ENCODE measurements around the gene CCDC3.

CCDC3 gene

GRCh38 chr10:12950583-12951128 lies 50.9 kb downstream of the CCDC3 start:
- no peaks in the 10 kb centered on the region for H3K36me3 ChIP-seq (ENCODE audit: control insufficient read depth, insufficient read depth, low read length)
- TF ChIP-seq CTCF (IDR thresholded peaks at IDR 0.05; ENCODE audit: insufficient read depth, low read length, poor library complexity, severe bottlenecking) = no peak
- H3K27me3 ChIP-seq (replicated peaks; ENCODE audit: control insufficient read depth, insufficient read depth, low read length) = no peaks in the 10 kb centered on the region
- no peak overlapping the region for H3K4me3 ChIP-seq (replicated peaks; ENCODE audit: low read depth, low read length)
- no peak for DNase-seq (ENCODE audit: extremely low read depth, insufficient read length)

GRCh38 chr10:12949248-12949647 lies 52.3 kb downstream of the CCDC3 start:
- no peak for TF ChIP-seq CTCF (IDR thresholded peaks at IDR 0.05; ENCODE audit: insufficient read depth, low read length, poor library complexity, severe bottlenecking)
- no peak overlapping the region for H3K4me3 ChIP-seq (replicated peaks; ENCODE audit: low read depth, low read length)
- H3K27me3 ChIP-seq (replicated peaks; ENCODE audit: control insufficient read depth, insufficient read depth, low read length) = no peaks in the 10 kb centered on the region
- no peaks in the 10 kb centered on the region for H3K36me3 ChIP-seq (ENCODE audit: control insufficient read depth, insufficient read depth, low read length)
- no peak for DNase-seq (ENCODE audit: extremely low read depth, insufficient read length)

GRCh38 chr10:12947741-12948140 lies 53.8 kb downstream of the CCDC3 start:
- TF ChIP-seq CTCF (IDR thresholded peaks at IDR 0.05; ENCODE audit: insufficient read depth, low read length, poor library complexity, severe bottlenecking) = no peak
- Histone ChIP-seq H3K4me3 (replicated peaks; ENCODE audit: low read depth, low read length) (no peak overlapping the region), H3K27me3 (replicated peaks; ENCODE audit: control insufficient read depth, insufficient read depth, low read length) (no peaks in the 10 kb centered on the region), H3K36me3 (ENCODE audit: control insufficient read depth, insufficient read depth, low read length) (no peaks in the 10 kb centered on the region)
- DNase-seq (ENCODE audit: extremely low read depth, insufficient read length) = no peak

- DNase-seq (ENCODE audit: extremely low read depth, insufficient read length) = no peak
- Histone ChIP-seq H3K36me3 (ENCODE audit: control insufficient read depth, insufficient read depth, low read length) (no peaks in the 10 kb centered on the region), H3K4me3 (replicated peaks; ENCODE audit: low read depth, low read length) (no peak overlapping the region), H3K27me3 (replicated peaks; ENCODE audit: control insufficient read depth, insufficient read depth, low read length) (no peaks in the 10 kb centered on the region)
- TF ChIP-seq CTCF (IDR thresholded peaks at IDR 0.05; ENCODE audit: insufficient read depth, low read length, poor library complexity, severe bottlenecking) = no peak
These were observed 55.1 kb downstream of the CCDC3 start for GRCh38 chr10:12946372-12946771.

GRCh38 chr10:12945690-12946359 lies 55.7 kb downstream of the CCDC3 start:
- DNase-seq (ENCODE audit: extremely low read depth, insufficient read length) = peak; percentile 6
- TF ChIP-seq CTCF (IDR thresholded peaks at IDR 0.05; ENCODE audit: insufficient read depth, low read length, poor library complexity, severe bottlenecking) = no peak
- Histone ChIP-seq H3K36me3 (ENCODE audit: control insufficient read depth, insufficient read depth, low read length) (no peaks in the 10 kb centered on the region), H3K4me3 (replicated peaks; ENCODE audit: low read depth, low read length) (no peak overlapping the region), H3K27me3 (replicated peaks; ENCODE audit: control insufficient read depth, insufficient read depth, low read length) (no peaks in the 10 kb centered on the region)
